ENCODE measurements around the gene ME3.
A peak's percentile ranks its signal among the peaks of the same experiment; 100 is the strongest.
"Not testable (repeated sequence)": the region's sequence is repeated elsewhere in the genome, so short reads cannot be mapped to it uniquely, and the experiment has no call there.

The ME3 gene

DNA sequence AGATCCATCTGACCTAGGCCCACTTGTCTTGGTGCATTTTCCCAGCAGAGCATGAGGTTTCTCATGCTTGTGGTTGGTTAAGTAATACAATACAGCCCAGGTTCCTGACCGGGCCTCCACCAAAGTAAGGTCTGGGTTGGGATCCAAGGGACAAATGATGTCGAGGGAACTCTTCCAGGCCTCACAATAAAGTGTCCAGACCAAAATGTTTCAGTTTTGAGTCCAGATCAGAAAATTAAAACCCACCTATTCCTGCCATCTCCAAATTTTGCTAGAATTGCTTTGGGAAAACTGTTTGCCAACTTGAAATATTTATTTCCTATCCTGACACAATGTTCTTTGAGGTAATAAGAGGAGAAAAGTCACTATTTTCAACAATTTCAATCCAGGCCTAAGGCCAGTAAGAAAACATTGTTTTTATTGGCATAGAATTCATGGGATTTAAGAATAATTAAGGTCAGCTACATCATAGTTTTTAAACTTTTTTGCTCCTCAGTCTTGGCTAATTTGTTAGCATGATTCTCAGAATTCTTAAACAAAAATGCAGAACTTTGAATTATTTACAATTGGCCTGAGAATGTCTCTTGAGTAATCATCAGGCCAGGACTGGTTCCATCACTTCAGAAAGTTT, 51.4 kb downstream of the ME3 start:
- DNase-seq (ENCODE audit: low spot score): no peak

DNA sequence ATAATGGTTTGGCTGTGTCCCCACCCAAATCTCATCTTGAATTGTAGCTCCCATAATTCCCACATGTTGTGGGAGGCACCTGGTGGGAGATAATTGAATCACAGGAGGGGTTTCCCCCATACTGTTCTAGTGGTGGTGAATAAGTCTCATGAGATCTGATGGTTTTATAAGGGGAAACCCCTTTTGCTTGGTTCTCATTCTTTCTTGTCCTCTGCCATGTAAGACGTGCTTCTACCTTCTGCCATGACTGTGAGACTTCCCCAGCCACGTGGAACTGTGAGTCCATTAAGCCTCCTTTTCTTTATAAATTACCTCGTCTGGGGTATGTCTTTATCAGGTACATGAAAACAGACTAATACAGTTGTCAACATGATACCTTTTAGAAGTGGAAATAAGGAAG, 53.0 kb downstream of the ME3 start:
- not testable (repeated sequence) for DNase-seq (ENCODE audit: low spot score)

DNA sequence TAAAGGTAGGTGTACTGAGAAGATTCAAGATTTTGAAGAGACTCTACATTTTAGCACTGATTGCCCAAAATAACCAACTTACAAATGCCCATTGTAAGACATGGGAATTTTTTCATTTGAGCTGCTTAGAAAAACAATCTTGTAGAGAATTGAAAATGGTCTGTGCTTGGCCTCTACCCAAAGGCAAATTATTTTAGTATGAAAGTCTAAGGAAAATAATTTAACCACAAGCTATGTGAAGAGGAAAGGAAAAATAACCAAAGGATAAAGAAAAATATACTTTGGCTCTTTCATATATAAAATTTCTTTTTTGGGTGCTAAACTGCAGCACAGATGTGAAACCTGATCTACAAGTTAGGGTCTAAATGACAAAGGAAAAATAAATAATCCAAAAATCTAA, 54.9 kb downstream of the ME3 start:
- no peak for DNase-seq (ENCODE audit: low spot score)

DNA sequence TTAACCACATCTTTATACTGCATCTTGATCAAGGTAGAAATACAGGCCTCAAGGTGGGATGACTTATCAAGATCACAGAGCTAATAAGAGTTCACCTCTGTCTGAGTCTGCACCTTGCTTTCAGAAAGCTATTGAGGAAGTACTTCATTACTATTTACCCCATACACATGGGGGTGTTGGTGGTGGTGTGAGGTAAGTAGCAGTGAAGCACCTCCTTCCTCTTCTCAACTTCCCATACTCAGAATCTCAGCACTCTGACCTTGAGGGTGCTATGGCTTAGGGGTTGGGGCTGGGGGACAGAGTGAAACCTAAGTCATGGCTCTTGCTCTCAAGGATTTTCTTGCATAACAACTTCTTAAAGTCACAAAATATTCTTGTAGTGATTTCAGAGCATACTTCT, 56.9 kb downstream of the ME3 start:
- DNase-seq (ENCODE audit: low spot score): no peak

GRCh38 chr11:86610559-86611341, 61.7 kb downstream of the ME3 start:
- DNase-seq (ENCODE audit: low spot score): no peak

- peak; percentile 39 for DNase-seq (ENCODE audit: low spot score)
These were observed 64.1 kb downstream of the ME3 start for GRCh38 chr11:86608251-86608799.

DNA sequence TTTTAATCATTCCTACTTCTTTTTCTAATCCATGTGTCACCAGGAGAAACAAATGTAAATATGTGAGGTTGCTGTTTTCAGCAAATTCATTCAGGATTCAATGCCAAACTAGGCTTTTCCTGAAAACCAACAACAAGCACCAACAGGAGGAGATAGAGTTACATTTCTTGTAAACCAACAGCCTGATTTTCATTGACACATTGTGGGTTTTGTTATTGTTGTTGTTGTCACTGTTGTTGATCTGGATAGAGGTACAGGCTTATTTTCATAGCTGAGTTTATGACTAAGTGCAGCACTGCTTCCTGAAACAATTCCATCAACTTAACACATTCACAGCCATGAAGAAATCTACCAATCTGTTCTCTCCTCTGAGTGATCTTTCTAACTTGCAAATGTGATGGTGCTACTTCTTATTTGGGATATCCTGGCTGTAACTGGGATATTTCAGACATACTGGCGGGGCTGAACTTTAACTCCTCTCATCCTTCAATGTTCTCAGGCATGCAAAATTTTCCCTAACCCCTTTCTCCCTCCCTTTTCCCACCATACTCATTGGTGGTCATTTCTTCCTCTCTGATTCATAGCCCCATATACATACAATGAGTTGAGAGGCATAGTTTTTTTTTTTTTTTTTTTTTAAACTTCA, 65.5 kb downstream of the ME3 start:
- DNase-seq (ENCODE audit: low spot score): no peak

GRCh38 chr11:86606270-86606835, 66.1 kb downstream of the ME3 start:
- DNase-seq (ENCODE audit: low spot score): no peak

- no peak for DNase-seq (ENCODE audit: low spot score)
These were observed 75.4 kb downstream of the ME3 start for GRCh38 chr11:86596861-86597586.

- no peak for DNase-seq (ENCODE audit: low spot score)
These were observed 76.5 kb downstream of the ME3 start for GRCh38 chr11:86595955-86596354.

DNA sequence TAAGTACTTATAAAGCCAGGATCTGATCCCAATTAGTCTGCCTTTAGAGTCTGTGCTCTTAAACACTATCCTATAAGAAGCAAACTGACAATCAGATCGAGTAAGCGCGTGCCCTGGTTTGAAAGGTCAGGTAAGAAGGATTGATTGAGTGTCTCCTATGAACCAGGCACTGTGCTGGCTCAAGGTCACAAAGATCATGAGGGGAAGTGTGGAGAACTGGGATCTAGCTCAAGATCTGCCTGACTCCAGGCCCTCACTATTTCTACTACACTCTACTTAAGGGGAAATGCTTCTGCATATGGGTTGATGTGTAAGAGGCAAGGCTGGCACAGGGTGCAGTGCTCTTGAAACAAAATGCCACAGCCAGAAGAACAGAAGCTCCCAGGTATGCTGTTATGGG, 77.0 kb downstream of the ME3 start:
- no peak for DNase-seq (ENCODE audit: low spot score)

DNA sequence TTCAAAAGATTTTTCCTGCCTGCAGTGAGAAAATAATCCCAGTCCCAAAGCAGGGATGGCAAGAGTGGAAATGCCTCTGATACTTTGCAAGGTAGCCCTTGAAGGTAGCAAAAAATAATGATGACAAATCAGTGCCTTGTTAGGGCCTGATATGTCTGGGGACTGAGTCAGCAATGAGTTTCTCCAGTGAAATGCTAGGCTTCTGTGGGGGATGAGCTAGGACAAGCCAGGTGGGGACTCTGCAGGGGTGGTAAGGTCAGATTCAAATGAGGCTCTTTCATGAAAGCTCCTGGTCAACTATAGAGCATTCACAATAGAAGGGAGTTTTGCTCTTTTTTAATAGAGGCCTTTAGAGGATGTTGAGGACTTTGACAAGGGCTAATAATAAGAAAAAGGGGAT, 77.7 kb downstream of the ME3 start:
- no peak for DNase-seq (ENCODE audit: low spot score)

- no peak for DNase-seq (ENCODE audit: low spot score)
These were observed 78.6 kb downstream of the ME3 start for GRCh38 chr11:86593833-86594232.

DNA sequence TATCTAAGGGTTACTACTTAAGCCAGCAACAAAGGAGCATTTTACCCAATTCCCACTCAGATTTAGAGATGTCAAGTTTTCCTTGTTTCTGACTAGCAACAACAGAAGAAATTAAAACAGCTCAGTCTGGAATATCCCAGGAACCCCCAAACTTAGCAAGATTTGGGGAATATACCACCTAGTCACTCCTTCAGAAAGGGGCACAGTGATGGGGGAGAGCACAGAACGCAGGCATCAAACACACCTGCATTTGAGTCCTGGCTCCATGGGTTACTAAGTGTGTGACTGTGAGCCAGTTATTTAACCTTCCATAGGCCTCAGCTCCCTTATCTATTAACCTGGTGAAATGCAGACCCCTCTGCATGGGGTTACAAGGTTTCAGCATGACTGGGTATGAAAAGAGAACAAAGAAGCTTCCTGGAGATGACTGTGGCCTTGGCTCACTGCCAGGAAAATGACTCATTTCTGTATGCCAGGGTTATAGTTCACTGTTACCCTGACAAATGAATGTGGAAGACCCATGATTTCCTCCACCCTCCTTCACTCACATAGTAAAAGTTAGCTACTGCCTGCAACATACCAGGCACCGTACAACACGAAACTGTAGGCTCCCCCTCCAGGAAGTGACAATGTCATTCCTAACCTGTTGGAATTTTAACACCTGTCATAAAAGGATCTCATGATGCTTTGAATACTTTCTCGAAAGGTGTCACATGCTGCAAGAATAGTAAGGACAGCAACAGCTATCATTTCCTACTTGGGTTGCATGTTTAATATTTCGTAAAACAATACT, 79.6 kb downstream of the ME3 start:
- DNase-seq (ENCODE audit: low spot score): peak; percentile 18

GRCh38 chr11:86592047-86592591, 80.3 kb downstream of the ME3 start:
- no peak for DNase-seq (ENCODE audit: low spot score)

DNA sequence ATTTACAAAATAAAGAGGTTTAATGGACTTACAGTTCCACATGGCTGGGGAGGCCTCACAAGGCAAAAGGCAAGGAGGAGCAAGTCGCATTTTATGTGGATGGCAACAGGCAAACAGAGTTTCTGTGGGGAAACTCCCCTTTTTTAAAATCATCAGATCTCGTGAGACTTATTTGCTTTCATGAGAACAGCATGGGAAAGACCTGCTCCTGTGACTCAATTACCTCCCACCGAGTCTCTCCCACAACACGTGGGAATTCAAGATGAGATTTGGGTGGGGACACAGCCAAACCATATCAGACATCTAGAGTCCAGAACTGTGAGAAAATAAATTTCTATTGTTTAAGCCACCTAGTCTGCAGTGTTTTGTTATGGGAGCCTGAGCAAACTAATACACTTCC, 80.8 kb downstream of the ME3 start:
- DNase-seq (ENCODE audit: low spot score): no peak

GRCh38 chr11:86589856-86590589, 82.4 kb downstream of the ME3 start:
- no peak for DNase-seq (ENCODE audit: low spot score)

DNA sequence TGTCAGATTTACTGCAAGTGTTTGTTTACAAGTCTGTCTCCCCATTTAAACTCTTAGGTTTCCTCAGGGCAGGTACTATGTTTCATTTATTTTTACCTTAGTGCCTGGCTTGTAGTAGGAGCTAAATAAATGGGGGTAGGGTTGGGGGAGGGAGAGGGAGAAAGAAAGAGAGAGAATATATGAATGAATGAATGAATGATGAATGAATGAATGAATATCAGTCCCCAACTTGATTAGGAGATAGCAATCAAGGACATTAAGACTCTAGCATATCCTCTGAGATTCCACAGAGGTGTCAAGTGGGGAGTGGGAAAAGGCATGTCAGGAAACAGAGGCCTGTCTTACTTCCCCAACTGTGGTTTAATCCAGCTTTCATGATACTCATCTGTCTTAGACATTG, 83.2 kb downstream of the ME3 start:
- no peak for DNase-seq (ENCODE audit: low spot score)

- no peak for DNase-seq (ENCODE audit: low spot score)
These were observed 83.8 kb downstream of the ME3 start for GRCh38 chr11:86588566-86589090.

Data from hematopoietic multipotent progenitor cell treated with erythropoietin and hydrocortisone succinate and interleukin-3 and kit ligand, for 17 days (in vitro differentiated cells).